Right cardiac atrium (tissue), 5 donors: ENCODE data around the gene SHROOM3. TPM values are rescaled to one million over a fixed set of nuclear protein-coding genes. Genes with fewer than 3 reads are reported as not detected.

Source experiments
- ATAC-seq, 2 donors: fragments of 200-7000 bp; cut with Tn5 transposase; one replicate each; pipeline versions ENCODE4 v1.8.0 to v1.9.1; 2020; ENCODE audit warnings: moderate library complexity in 2 of 2, mild to moderate bottlenecking in 1 of 2
- DNase-seq, 3 donors: peaks; one replicate each; pipeline ENCODE4 v3.0.0-alpha.2; 2020
- H3K27ac ChIP-seq: one replicate; pipeline ENCODE4 v1.5.1; 2013; ENCODE audit warnings: mild to moderate bottlenecking, low read length, control low read depth, moderate library complexity
- H3K27me3 ChIP-seq: one replicate; pipeline ENCODE4 v1.6.1; 2013; ENCODE audit not compliant: control insufficient read depth, insufficient read depth
- H3K4me1 ChIP-seq: one replicate; pipeline ENCODE4 v1.6.1; 2013; ENCODE audit warnings: low read length; ENCODE audit not compliant: control insufficient read depth, insufficient read depth
- H3K4me3 ChIP-seq: one replicate; pipeline ENCODE4 v1.5.1; 2013; ENCODE audit warnings: low read length, control low read depth
- H3K9me3 ChIP-seq: one replicate; pipeline ENCODE4 v1.6.1; 2013; ENCODE audit warnings: low read length; ENCODE audit not compliant: control insufficient read depth
- WGBS: extraction: QIAGEN DNeasy Blood & Tissue Kit; methylation state at CpG from one replicate; pipeline ENCODE4 v1.1.7; 2013; 5-methylcytosine and 5-hydroxymethylcytosine counted together
- intact Hi-C, 4 donors: fragments of 100-400 bp; cut with DNase I; formaldehyde crosslinking; loops; one replicate each; pipeline versions ENCODE4 v1.11.0 to v1.14.0; 2022 to 2023
- polyA plus RNA-seq: library from polyadenylated mRNA; stranded (reverse); fragments of 200-250 nt; gene quantifications from one replicate; pipeline ENCODE4 v1.2.3, GENCODE V29; 2013
- total RNA-seq, 4 donors: library from RNA; stranded (reverse); fragmentation: NEBNext Ultra II Directional; extraction: Animal tissue kit (Norgen Biotek cat#: 25700); gene quantifications; one replicate each; pipeline ENCODE4 v1.2.1, GENCODE V29; 2021
- donor health status: healthy with polysubstance abuse.
- donor health status: DM: no; HTN: yes; CAD: no.
- donor health status: DM: no; HTN: no; CAD: no.
- donor health status: DM: no; HTN: yes; CAD: no; lungs with severe emphysema.
- donor health status: DM: yes; HTN: yes; CAD: no.

Gene SHROOM3
- total and polyA plus RNA-seq, 5 donors, result 4.6 to 11.8 (median 10.9) TPM

DNA sequence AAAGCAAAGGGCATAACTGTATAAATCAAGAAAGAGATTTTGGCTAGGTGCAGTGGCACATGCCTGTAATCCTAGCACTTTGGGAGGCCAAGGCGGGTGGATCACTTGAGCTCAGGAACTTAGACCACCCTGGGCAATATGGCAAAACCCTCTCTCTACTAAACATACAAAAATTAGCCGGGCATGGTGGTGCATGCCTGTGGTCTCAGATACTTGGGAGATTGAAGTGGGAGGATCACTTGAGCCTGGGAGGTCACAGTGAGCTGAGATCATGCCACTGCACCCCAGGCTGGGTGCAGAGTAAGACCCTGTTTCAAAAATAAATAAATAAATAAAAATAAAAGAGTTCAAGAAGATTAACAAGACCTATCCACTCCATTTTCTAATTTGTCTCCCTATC is 235.6 kb downstream of the SHROOM3 start:
- Histone ChIP-seq H3K9me3 (no peaks in the 10 kb centered on the region), H3K27me3 (no peaks in the 10 kb centered on the region), H3K27ac (no peak overlapping the region), H3K4me1 (no peaks in the 10 kb centered on the region), H3K4me3 (no peak overlapping the region)
- DNase-seq (no peak), ATAC-seq (no peak)
- intact Hi-C loops, result no loop called here
- 90% methylated on average over 2 of the region's 2 CpGs for WGBS

DNA sequence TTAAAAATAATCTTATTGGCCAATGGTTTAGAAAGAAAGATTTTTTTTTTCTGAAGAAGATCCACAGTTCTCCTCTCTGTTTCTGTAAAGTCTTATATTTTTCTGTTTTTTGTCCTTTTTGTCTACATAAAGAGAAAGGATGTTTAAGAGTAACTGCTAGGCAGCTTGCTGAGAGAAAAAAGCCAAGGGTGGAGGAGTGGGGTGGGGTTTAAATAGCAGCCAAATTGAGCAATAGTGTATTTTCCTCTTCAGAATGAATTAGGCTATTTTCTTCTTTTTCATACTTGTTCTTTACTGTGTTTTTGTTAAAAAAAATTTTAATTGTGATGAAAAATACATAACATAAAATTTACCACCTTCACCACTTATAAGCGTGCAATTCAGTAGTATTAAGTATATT is 238.3 kb downstream of the SHROOM3 start:
- WGBS, result 91% methylated on average over 1 of the region's 1 CpG
- H3K9me3 ChIP-seq, result no peaks in the 10 kb centered on the region
- DNase-seq, result no peak
- no peak overlapping the region for H3K27ac ChIP-seq
- no peaks in the 10 kb centered on the region for H3K27me3 ChIP-seq
- intact Hi-C loops, result no loop called here
- no peak overlapping the region for H3K4me3 ChIP-seq
- ATAC-seq, result no peak
- H3K4me1 ChIP-seq, result no peaks in the 10 kb centered on the region

DNA sequence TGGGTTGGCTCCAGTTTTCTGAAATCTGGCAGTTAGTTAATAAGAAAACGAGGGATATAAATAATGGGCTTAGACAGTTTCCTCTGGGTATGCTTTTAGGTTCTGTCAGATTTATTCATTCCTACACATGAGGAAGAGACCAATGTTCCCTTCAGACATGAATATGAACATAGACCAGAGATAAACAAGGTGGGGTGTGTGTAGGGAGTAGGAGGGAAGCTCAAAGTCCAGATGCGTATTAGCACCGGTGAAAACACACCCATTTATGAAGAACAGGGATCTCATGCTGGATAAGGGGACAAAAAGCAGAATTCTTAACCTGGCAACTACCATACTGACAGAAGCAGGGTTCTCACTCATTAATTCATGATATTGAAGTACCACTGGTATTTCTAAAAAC is 240.0 kb downstream of the SHROOM3 start:
- intact Hi-C loops, result no loop called here
- H3K4me1 ChIP-seq, result peaks cover 3% of the 10 kb centered on the region
- ATAC-seq (no peak), DNase-seq (no peak)
- H3K27ac ChIP-seq, result no peak overlapping the region
- no peak overlapping the region for H3K4me3 ChIP-seq
- 93% methylated on average over 3 of the region's 3 CpGs for WGBS
- H3K9me3 ChIP-seq, result no peaks in the 10 kb centered on the region
- no peaks in the 10 kb centered on the region for H3K27me3 ChIP-seq

DNA sequence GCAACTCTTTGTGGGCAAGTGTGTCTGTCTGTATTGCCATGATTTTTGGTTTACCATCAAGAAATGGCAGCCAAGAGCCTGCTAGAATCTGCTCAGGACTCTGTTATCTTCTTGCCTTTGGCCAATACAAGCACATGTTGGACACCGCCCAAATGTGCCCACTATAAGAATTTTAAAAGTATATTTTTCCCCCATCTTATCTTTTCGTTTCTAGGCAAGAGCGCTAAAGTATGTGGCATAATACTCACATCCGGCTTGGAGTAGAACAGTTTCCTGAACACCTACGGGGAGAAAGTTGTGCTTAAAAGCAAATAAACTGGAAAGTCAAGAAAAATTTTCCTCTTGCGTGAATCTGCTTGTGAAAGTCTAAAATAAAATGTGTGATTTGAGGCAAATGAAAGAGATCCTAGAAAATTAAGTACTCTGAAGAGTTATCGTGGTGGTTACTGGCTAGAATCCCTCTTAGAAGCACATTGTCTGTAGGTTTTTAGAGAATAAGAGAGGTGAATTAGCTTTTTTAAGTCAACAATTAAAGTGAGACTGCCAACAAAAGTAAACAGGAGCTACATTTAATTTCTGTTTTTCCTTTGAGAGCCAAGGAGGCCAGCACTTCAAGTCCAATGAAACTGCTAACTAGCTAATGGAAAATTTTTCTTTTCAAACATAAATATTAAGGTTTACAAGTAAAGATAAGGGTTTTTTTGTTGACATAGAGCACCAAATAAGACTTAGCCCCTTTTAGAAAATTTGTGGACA is 242.7 kb downstream of the SHROOM3 start:
- 63% methylated on average over 7 of the region's 7 CpGs for WGBS
- Histone ChIP-seq H3K27me3 (no peaks in the 10 kb centered on the region), H3K4me1 (peaks cover 7% of the 10 kb centered on the region), H3K9me3 (no peaks in the 10 kb centered on the region), H3K27ac (no peak overlapping the region), H3K4me3 (no peak overlapping the region)
- ATAC-seq (no peak), DNase-seq (peak in 1 of 3 donors; percentile 52)
- intact Hi-C loops, result no loop called here

DNA sequence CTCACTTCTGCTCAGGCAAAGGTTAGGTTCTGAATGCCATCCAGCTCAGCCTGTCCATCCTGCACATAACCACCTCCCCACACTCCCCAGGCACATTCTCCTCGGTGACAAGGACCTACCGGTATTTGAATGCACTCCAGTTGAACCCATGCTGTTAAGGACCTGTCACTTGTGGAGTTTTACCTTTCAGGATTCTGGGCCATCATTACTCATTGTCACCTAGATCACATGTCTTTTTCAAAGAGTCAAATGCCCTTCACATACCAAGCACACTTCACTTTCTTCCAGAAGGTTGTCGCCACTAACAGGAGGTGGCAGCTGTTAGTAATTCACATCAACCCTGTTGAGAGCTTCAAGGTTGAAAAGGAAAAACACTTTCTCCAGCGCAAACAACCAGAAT is 244.7 kb downstream of the SHROOM3 start:
- H3K4me1 ChIP-seq, result peaks cover 7% of the 10 kb centered on the region
- no peak for DNase-seq
- ATAC-seq, result no peak
- H3K9me3 ChIP-seq, result no peaks in the 10 kb centered on the region
- WGBS, result 65% methylated on average over 4 of the region's 4 CpGs
- intact Hi-C loops, result no loop called here
- no peak overlapping the region for H3K27ac ChIP-seq
- H3K27me3 ChIP-seq, result no peaks in the 10 kb centered on the region
- no peak overlapping the region for H3K4me3 ChIP-seq

DNA sequence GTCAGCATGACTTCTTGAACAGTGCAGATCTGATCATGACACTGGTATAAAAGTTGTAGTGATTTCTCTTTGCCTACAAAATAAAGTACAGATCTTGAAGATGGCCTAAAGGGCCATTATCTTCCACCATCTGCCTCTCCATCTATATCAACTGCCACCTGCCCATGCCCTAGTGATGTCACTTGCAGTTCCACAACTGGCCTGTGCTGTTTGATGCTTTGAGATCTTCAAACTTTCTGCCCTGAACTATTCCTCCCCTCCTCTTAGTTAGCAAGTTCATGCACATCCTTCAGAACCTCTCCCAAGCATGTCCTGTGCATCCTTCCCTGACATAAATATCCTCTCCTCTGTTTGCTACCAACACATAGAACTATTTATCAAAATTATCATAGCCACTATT is 245.9 kb downstream of the SHROOM3 start:
- Histone ChIP-seq H3K27me3 (no peaks in the 10 kb centered on the region), H3K27ac (no peak overlapping the region), H3K9me3 (no peaks in the 10 kb centered on the region), H3K4me3 (no peak overlapping the region), H3K4me1 (peaks cover 7% of the 10 kb centered on the region)
- DNase-seq, result no peak
- intact Hi-C loops, result no loop called here
- ATAC-seq, result no peak

DNA sequence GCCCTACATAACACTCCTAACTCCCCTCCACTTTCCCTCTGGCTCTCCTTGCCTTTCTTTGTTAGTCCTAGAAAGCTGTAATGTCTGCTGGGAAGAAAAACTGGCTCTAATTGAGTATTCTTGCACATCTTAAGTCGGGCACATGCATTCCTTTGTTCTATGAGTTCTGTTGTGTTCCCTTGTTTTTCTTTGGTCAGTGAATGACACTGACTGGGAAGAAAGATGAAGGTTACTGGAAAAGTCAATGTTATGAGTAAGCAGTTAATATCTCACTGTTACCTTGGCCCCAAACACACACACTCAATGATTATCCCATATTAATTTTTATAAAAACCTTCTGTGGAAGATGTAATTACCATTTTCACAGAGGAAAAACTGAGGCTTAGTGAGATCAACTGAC is 247.0 kb downstream of the SHROOM3 start:
- 49% methylated on average over 1 of the region's 1 CpG for WGBS
- Histone ChIP-seq H3K27ac (no peak overlapping the region), H3K4me3 (no peak overlapping the region), H3K4me1 (peaks cover 7% of the 10 kb centered on the region), H3K27me3 (no peaks in the 10 kb centered on the region), H3K9me3 (no peaks in the 10 kb centered on the region)
- DNase-seq (no peak), ATAC-seq (no peak)
- intact Hi-C loops, result no loop called here

DNA sequence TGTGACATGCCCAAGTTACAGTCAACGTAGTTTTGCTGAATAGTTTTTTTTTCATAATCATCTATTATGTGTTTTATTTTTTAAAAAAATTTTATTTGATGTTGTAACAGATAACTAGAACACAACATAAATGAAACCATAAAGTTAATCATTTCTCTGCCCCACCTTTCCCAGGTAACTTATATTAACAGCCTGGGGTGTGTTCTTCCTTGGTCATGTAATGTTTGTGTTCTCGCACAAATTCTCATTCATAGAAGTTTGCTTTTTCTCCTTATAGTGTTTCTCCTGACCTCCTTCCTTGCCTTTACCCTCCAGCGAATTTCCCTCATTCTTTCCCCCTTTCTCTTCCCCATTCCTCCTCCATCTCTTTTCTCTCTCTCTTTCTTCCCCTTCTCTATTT is 248.1 kb downstream of the SHROOM3 start:
- Histone ChIP-seq H3K27ac (no peak overlapping the region), H3K9me3 (no peaks in the 10 kb centered on the region), H3K4me3 (no peak overlapping the region), H3K4me1 (peaks cover 7% of the 10 kb centered on the region), H3K27me3 (no peaks in the 10 kb centered on the region)
- intact Hi-C loops, result no loop called here
- no peak for DNase-seq
- no peak for ATAC-seq
- WGBS, result 87% methylated on average over 3 of the region's 3 CpGs

DNA sequence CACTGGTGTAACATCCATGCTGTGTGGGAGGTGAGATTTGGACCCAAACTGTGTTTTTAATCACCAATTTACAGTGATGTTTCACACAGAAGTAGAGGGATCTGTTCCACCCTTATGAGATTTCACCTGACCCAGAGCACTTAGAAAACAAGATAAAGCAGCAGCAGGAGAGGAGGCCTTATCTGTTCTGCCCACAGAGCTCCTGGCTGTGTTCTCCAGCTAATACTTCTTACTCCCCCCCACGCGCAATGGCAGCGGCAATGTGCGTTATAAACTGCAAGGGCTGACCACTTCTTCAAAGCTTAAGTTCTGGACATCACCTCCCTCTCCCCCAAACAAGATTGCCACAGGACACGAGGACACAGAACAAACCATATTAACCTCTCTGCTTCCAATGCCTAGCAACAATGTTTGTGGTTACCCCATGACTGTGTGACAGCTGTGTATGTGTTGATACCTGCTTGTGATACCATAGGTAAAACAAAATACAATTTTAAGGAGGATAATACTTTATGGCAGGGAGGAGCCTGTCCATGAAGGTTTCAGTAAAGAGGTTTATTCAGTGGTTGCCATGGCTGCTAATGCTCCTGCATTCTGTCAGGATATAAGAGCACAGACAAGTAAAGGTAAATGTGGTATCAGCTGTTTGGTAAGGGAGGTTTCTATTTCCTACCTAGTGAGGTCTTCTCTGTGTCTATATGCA is 252.9 kb downstream of the SHROOM3 start:
- Histone ChIP-seq H3K4me3 (no peak overlapping the region), H3K4me1 (peaks cover 4% of the 10 kb centered on the region), H3K27me3 (no peaks in the 10 kb centered on the region), H3K9me3 (no peaks in the 10 kb centered on the region), H3K27ac (no peak overlapping the region)
- ATAC-seq (no peak), DNase-seq (peak in 1 of 3 donors; percentile 65)
- 32% methylated on average over 5 of the region's 5 CpGs for WGBS
- intact Hi-C loops, result no loop called here

DNA sequence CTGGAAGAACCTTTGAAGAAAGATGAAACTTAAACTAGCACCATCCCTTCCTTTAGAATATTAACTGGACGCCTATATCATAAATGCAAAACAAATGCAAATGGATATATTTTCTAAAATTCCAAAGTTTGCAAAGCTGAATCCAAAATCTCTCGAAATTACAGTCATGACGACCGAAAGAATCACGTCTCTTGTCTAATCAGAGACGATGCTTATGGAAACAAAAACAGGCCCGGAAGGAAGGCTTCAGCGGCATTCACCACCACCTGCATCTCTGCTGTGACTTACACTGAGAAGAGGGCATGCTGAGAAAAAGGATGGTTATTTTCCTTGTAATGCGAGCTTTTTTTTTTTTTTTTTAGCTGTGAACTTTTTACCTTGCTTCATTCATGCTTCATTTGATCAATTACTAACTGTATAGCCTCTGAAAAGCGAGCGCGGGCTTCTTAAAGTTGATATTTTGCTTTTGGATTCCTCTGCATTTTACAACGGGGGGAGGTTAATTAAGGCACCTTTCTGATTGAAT is 253.7 kb downstream of the SHROOM3 start:
- Histone ChIP-seq H3K4me1 (peaks cover 4% of the 10 kb centered on the region), H3K27ac (no peak overlapping the region), H3K9me3 (no peaks in the 10 kb centered on the region), H3K4me3 (peak overlapping the region; percentile 49), H3K27me3 (no peaks in the 10 kb centered on the region)
- WGBS, result 27% methylated on average over 13 of the region's 13 CpGs
- ATAC-seq (no peak), DNase-seq (no peak)
- intact Hi-C loops, result no loop called here

DNA sequence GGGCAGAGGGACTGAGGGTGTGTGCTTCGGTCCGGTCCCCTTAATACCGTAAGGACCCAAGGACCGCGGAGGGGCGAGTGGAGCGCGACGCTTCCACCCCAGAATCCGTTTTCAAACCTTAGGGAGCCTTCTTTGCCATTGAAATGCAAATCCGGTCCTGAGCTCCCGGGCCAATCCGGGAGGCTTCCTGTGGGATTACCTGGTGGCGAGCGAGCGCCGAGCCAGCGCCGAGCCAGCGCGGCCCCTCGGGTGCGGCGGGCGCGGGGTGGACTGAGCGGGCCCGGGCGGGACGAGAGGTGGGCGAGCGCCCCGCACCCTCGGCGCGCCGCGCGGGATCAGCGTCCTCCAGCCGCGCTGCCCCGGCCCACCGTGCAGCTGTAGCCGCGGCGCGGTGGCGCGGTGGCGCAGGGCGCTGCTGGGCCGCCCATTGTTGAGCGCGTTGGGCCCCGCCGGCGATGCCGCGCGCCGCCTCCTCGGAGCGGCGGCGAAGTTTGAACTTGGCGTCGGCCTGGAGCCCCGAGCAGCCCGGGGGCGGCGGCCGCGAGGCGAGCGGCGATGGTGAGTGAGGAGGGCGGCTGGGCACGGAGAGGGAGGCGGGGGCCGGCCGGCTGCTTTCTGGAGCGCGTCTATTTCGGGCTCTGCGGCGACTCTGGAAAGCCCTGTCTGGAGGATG is 254.3 kb downstream of the SHROOM3 start:
- Histone ChIP-seq H3K4me3 (peak overlapping the region; percentile 49), H3K9me3 (no peaks in the 10 kb centered on the region), H3K27ac (no peak overlapping the region), H3K4me1 (peaks cover 4% of the 10 kb centered on the region), H3K27me3 (no peaks in the 10 kb centered on the region)
- DNase-seq (peak; percentile 57 to 85 (median 79)), ATAC-seq (peak; percentile 88 to 91)
- WGBS, result 1% methylated on average over 87 of the region's 87 CpGs
- intact Hi-C loops, result no loop called here
